ENCODE measurements around the gene GATAD2A. TPM values are rescaled to one million over a fixed set of nuclear protein-coding genes. Genes with fewer than 3 reads are reported as not detected.

GATAD2A gene
- total and polyA plus RNA-seq, 2 of the 8 experiments (the other 6 are each of a cell fraction or from before 2014, with no cell fraction given), result 38.4 to 205 TPM

DNA sequence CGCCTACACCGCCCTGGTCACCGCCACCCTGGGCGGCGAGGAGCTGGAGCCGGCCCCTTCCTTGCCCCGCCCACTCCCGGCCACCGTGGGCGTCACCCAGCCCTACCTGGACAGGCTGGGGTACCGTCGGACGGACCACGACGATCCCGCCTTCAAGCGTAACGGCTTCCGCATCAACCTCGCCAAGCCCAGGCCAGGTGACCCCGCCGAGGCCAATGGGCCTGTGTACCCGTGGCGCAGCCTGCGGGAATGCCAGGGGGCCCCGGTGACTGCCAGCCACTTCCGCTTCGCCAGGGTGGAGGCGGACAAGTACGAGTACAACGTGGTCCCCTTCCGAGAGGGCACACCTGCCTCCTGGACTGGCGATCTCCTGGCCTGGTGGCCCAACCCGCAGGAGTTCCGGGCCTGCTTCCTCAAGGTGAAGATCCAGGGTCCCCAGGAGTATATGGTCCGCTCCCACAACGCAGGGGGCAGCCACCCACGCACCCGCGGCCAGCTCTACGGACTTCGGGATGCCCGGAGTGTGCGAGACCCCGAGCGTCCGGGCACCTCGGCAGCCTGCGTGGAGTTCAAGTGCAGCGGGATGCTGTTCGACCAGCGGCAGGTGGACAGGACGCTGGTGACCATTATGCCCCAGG lies 139.6 kb downstream of the GATAD2A start:
- no peak overlapping the region for H4K8ac ChIP-seq (ENCODE audit: extremely low read depth, insufficient read depth, low read length)
- H3K79me1 ChIP-seq (ENCODE audit: low read depth, low read length), result no peaks in the 10 kb centered on the region
- ChIA-PET CTCF (ENCODE audit: partially characterized antibody) (interaction anchor here (1.1 to 15.7 kb wide), 2 partner anchors 19 to 37 kb away, joined by 3 to 223 read pairs; no protein-coding TSS in a partner anchor), POLR2A (ENCODE audit: partially characterized antibody) (interaction anchor here (1.0 to 1.5 kb wide), 2 partner anchors 10 to 83 kb away, joined by 3 to 4 read pairs; no protein-coding TSS in a partner anchor)
- no peak overlapping the region for H4K5ac ChIP-seq (ENCODE audit: insufficient read length, low read depth, low read length)
- peaks cover 1 to 5% (median 3%) of the 10 kb centered on the region in 4 experiments for H3K27me3 ChIP-seq (replicated peaks in 1 of 4; ENCODE audit: control insufficient read depth in 3 of 4, extremely low read depth in 1 of 4, insufficient read depth in 3 of 4, low read length in 3 of 4)
- H3K4me2 ChIP-seq (ENCODE audit: insufficient read depth in 1 of 2, low read depth in 2 of 2, low read length in 2 of 2), result no peak overlapping the region
- peaks cover 0 to 1% of the 10 kb centered on the region in 2 experiments; a peak in 1 of 4 replicates for H3K9me3 ChIP-seq (ENCODE audit: insufficient read depth in 2 of 2, low read depth in 1 of 2, low read length in 1 of 2)
- no peak for FAIRE-seq
- no peak for DNase-seq (ENCODE audit: low read depth in 1 of 2, low spot score in 2 of 2)
- no peak overlapping the region for H2AK5ac ChIP-seq (ENCODE audit: low read depth, low read length)
- H3K4me1 ChIP-seq (replicated peaks in 1 of 4; ENCODE audit: control insufficient read depth in 3 of 4, insufficient read depth in 4 of 4, low read length in 3 of 4), result peaks cover 0 to 3% (median 0%) of the 10 kb centered on the region in 4 experiments; a peak in 3 of 7 replicates
- no peak overlapping the region for H2BK15ac ChIP-seq (ENCODE audit: low read length)
- no peak overlapping the region for H4K91ac ChIP-seq (replicated peaks; ENCODE audit: insufficient read length, low read length)
- H3K27ac ChIP-seq (ENCODE audit: low read depth, low read length), result no peak overlapping the region
- H3K14ac ChIP-seq (ENCODE audit: insufficient read length), result no peak overlapping the region
- no peak overlapping the region for H2BK20ac ChIP-seq (ENCODE audit: low read length)
- no peak overlapping the region for H2BK120ac ChIP-seq (replicated peaks; ENCODE audit: low read depth, low read length)
- no peak overlapping the region for H2BK12ac ChIP-seq (ENCODE audit: low read depth, low read length)
- no peaks in the 10 kb centered on the region for H3K79me2 ChIP-seq (ENCODE audit: control insufficient read depth in 1 of 2, insufficient read depth in 2 of 2, low read length in 2 of 2)
- H4K20me1 ChIP-seq (replicated peaks in 1 of 2; ENCODE audit: control insufficient read depth in 1 of 2, insufficient read depth in 2 of 2, low read length in 2 of 2), result peaks cover 0 to 1% of the 10 kb centered on the region in 2 experiments
- 92% methylated on average over 37 of the region's 53 CpGs; no CpG with 5 or more reads in 1 of the 2 experiments for WGBS, 2 experiments (ENCODE audit: extremely low coverage in 1 of 2, insufficient coverage in 1 of 2, insufficient read length in 1 of 2, insufficient replicate concordance in 2 of 2, low coverage in 1 of 2, low lambda C conversion rate in 2 of 2, missing lambda C conversion rate in 1 of 2)
- no peak overlapping the region for H3K4ac ChIP-seq (replicated peaks; ENCODE audit: insufficient read length, low read depth, low read length)
- H3K36me3 ChIP-seq (ENCODE audit: control insufficient read depth in 2 of 4, insufficient read depth in 4 of 4, low read length in 3 of 4), result no peaks in the 10 kb centered on the region
- H2BK5ac ChIP-seq (ENCODE audit: low read depth, low read length), result no peak overlapping the region
- no peak overlapping the region for H3K4me3 ChIP-seq (ENCODE audit: extremely low read depth in 1 of 4, insufficient read depth in 2 of 4, low read depth in 3 of 4, low read length in 4 of 4)
- H3K23ac ChIP-seq (ENCODE audit: insufficient read length), result no peak overlapping the region
- H3K18ac ChIP-seq (ENCODE audit: extremely low read depth, low read length), result no peak overlapping the region
- TF ChIP-seq SP4 (IDR thresholded peaks at IDR 0.05; ENCODE audit: low read length), result no peak
- TF ChIP-seq SP1 (IDR thresholded peaks at IDR 0.05; ENCODE audit: low read depth, low read length), result no peak
- TF ChIP-seq, protein P1, sequence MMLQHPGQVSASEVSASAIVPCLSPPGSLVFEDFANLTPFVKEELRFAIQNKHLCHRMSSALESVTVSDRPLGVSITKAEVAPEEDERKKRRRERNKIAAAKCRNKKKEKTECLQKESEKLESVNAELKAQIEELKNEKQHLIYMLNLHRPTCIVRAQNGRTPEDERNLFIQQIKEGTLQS (IDR thresholded peaks at IDR 0.05; ENCODE audit: insufficient read depth, low read depth, low read length), result no peak
- no peak for TF ChIP-seq CEBPB (IDR thresholded peaks at IDR 0.05; ENCODE audit: low read depth, low read length)
- no peak for TF ChIP-seq HDAC6 (IDR thresholded peaks at IDR 0.05; ENCODE audit: low read depth, low read length)
- TF ChIP-seq GTF2F1 (IDR thresholded peaks at IDR 0.05; ENCODE audit: borderline replicate concordance, low read depth, low read length), result no peak
- TF ChIP-seq, protein P2, sequence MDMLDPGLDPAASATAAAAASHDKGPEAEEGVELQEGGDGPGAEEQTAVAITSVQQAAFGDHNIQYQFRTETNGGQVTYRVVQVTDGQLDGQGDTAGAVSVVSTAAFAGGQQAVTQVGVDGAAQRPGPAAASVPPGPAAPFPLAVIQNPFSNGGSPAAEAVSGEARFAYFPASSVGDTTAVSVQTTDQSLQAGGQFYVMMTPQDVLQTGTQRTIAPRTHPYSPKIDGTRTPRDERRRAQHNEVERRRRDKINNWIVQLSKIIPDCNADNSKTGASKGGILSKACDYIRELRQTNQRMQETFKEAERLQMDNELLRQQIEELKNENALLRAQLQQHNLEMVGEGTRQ (IDR thresholded peaks at IDR 0.05; ENCODE audit: low read length), result no peak
- H3K9ac ChIP-seq (replicated peaks in 1 of 4; ENCODE audit: extremely low read depth in 1 of 4, low read depth in 3 of 4, low read length in 3 of 4), result no peak overlapping the region
- H2AFZ ChIP-seq (ENCODE audit: low read length), result no peak overlapping the region
- H3K56ac ChIP-seq (replicated peaks; ENCODE audit: insufficient read length, low read depth, low read length), result no peak overlapping the region
- H3K23me2 ChIP-seq (ENCODE audit: low read depth, low read length), result peaks cover 3% of the 10 kb centered on the region; the same call in 1 of the 2 replicates

All from H1 (cell line).